Endodermal cell (in vitro differentiated cells): Measurements from ENCODE around the gene KTN1. TPM values are rescaled to one million over a fixed set of nuclear protein-coding genes. Genes with fewer than 3 reads are reported as not detected.

ENCODE experiments used
- DNase-seq: peaks from one replicate; pipeline ENCODE4 v3.0.0-alpha.2; 2017
- H3K27ac ChIP-seq: 2 replicates; pipeline ENCODE4 v1.5.1; 2013; ENCODE audit warnings: mild to moderate bottlenecking, low read depth, low read length, moderate library complexity
- H3K27me3 ChIP-seq: 2 replicates; pipeline ENCODE4 v1.6.1; 2013; ENCODE audit warnings: mild to moderate bottlenecking, low read length, moderate library complexity; ENCODE audit not compliant: insufficient read depth, control insufficient read depth, poor library complexity, severe bottlenecking
- H3K36me3 ChIP-seq: 2 replicates; pipeline ENCODE4 v1.7.0; 2013; ENCODE audit warnings: mild to moderate bottlenecking, low read length, moderate library complexity; ENCODE audit not compliant: control insufficient read depth, insufficient read depth
- H3K4me1 ChIP-seq: one replicate; pipeline ENCODE4 v1.7.0; 2013; ENCODE audit warnings: low read length; ENCODE audit not compliant: control insufficient read depth, insufficient read depth
- H3K4me3 ChIP-seq: 2 replicates; pipeline ENCODE4 v1.5.1; 2013; ENCODE audit warnings: mild to moderate bottlenecking, low read length, moderate library complexity
- H3K9ac ChIP-seq: 2 replicates; pipeline ENCODE4 v1.6.1; 2013; ENCODE audit warnings: mild to moderate bottlenecking, low read length, moderate library complexity; ENCODE audit not compliant: poor library complexity, severe bottlenecking; ENCODE audit errors: extremely low read depth
- H3K9me3 ChIP-seq: 2 replicates; pipeline ENCODE4 v1.6.1; 2013; ENCODE audit warnings: mild to moderate bottlenecking, low read length, moderate library complexity; ENCODE audit not compliant: control insufficient read depth
- H3K27ac Mint-ChIP-seq: 2 replicates; pipeline ENCODE4 v1.8.0; 2020; ENCODE audit warnings: mixed read lengths
- H3K27me3 Mint-ChIP-seq: 2 replicates; pipeline ENCODE4 v1.8.0; 2021; ENCODE audit warnings: mild to moderate bottlenecking, mixed read lengths; ENCODE audit not compliant: insufficient read depth
- H3K36me3 Mint-ChIP-seq: 2 replicates; pipeline ENCODE4 v1.8.0; 2020; ENCODE audit warnings: low read depth, mixed read lengths
- H3K4me1 Mint-ChIP-seq: 2 replicates; pipeline ENCODE4 v1.8.0; 2020; ENCODE audit warnings: mixed read lengths
- H3K4me3 Mint-ChIP-seq: 2 replicates; pipeline ENCODE4 v1.8.0; 2020; ENCODE audit warnings: mild to moderate bottlenecking, moderate library complexity, mixed read lengths
- H3K9me3 Mint-ChIP-seq: 2 replicates; pipeline ENCODE4 v1.8.0; 2020; ENCODE audit warnings: mild to moderate bottlenecking, mixed read lengths
- WGBS, 2 experiments: methylation state at CpG; one replicate each; pipeline versions ENCODE4 v1.1.5 to v1.1.7; 2013; ENCODE audit warnings: missing lambda C conversion rate in 2 of 2, mixed read lengths in 1 of 2; ENCODE audit not compliant: insufficient coverage in 1 of 2, insufficient read length in 1 of 2; 5-methylcytosine and 5-hydroxymethylcytosine counted together
- total RNA-seq, 2 donors: library from RNA; stranded (reverse); fragmentation: NEBNext Ultra II Directional in 1 of 2; extraction: Animal tissue kit (Norgen Biotek cat#: 25700) in 1 of 2; gene quantifications; 2 replicates in 1 of 2; 3 replicates in 1 of 2; pipeline ENCODE4 v1.2.1, GENCODE V29; 2021
- TF ChIP-seq, protein P1 (sequence below): fragments of 200-600 bp; sonication (generic); conservative IDR thresholded peaks from 2 replicates; pipeline ENCODE4 v1.5.0; 2021; ENCODE audit warnings: antibody characterized with exemption, mild to moderate bottlenecking

Gene KTN1
- total RNA-seq, 2 donors from 2014 or later: 215 to 239 TPM

DNA sequence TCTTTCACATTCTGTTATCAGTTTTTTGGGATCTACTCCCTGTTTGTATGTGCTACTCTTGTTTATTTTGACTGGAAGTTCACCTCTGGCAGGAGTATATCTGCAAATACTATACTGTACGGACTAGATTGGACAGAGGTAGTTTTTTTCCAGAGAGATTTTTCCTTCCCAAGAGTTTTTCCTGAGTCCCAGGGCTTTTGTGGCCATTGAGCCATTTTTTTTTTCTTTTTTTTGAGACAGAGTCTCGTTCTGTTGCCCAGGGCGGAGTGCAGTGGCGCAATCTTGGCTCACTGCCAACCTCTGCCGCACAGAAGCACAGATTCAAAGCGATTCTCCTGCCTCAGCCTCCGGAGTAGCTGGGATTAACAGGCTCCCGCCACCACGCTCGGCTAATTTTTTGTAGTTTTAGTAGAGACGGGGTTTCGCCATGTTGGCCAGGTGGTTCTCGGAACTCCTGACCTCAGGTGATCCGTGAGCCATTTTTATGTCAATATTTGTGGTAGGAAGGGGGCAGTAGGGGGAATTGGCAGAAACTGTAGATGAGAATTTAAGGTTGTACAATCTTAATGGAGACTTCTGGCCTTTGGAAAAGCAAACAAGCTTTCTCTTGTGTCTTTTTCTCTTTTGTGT, 19.4 kb downstream of the KTN1 start:
- H3K9ac ChIP-seq: no peak overlapping the region
- peaks cover 6% of the 10 kb centered on the region for H3K4me1 Mint-ChIP-seq
- H3K36me3 Mint-ChIP-seq: peaks cover 27% of the 10 kb centered on the region
- H3K36me3 ChIP-seq: peaks cover 21% of the 10 kb centered on the region
- peaks cover 4% of the 10 kb centered on the region for H3K9me3 ChIP-seq
- no peak overlapping the region for H3K27ac ChIP-seq
- no peak for DNase-seq
- H3K4me3 ChIP-seq: no peak overlapping the region
- H3K4me1 ChIP-seq: peaks cover 3% of the 10 kb centered on the region
- H3K9me3 Mint-ChIP-seq: peaks cover 15% of the 10 kb centered on the region
- peak overlapping the region; percentile 1 for H3K27ac Mint-ChIP-seq
- 96 to 97% methylated on average over 14 of the region's 14 CpGs for WGBS, 2 experiments
- no peaks in the 10 kb centered on the region for H3K27me3 Mint-ChIP-seq
- no peak overlapping the region for H3K4me3 Mint-ChIP-seq
- no peaks in the 10 kb centered on the region for H3K27me3 ChIP-seq
- TF ChIP-seq, protein P1, sequence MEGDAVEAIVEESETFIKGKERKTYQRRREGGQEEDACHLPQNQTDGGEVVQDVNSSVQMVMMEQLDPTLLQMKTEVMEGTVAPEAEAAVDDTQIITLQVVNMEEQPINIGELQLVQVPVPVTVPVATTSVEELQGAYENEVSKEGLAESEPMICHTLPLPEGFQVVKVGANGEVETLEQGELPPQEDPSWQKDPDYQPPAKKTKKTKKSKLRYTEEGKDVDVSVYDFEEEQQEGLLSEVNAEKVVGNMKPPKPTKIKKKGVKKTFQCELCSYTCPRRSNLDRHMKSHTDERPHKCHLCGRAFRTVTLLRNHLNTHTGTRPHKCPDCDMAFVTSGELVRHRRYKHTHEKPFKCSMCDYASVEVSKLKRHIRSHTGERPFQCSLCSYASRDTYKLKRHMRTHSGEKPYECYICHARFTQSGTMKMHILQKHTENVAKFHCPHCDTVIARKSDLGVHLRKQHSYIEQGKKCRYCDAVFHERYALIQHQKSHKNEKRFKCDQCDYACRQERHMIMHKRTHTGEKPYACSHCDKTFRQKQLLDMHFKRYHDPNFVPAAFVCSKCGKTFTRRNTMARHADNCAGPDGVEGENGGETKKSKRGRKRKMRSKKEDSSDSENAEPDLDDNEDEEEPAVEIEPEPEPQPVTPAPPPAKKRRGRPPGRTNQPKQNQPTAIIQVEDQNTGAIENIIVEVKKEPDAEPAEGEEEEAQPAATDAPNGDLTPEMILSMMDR: no peak

DNA sequence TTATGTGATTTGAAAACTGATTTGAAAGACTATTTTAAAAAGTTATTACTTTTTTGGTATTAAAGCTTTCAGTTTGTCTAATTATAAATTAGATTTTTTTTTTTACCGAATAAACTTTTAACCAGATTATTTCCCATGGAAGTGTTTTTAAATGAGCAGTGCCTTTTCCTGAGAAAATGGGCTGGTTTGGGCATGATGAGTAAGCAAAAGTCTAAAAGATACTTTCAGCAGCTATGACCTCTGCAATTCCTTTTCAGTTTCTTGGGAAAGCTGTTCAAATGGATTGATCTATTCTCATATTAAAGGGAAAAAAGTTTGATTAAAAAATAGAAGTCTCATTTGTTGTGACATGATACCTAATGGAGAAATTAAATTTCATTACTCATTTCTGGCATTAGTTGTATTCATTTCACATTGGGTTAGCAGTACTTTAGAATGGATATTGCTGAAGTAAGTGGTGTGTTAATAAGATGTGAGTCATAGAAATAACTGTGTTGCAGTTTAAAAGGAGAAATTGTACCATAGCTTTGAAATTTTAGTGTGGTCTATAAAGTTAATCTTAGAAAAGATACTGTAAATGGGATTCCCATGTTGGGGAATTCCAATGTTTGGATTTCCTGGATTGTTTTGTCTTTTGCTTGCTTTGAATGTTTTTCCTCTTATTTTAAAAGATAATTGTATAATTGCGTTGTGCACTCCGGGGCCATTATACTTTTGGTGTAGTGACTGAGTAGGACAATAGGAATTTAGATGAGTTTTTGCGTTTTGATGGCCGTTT, 21.0 kb downstream of the KTN1 start:
- Histone ChIP-seq H3K27me3 (no peaks in the 10 kb centered on the region), H3K4me3 (no peak overlapping the region), H3K27ac (no peak overlapping the region), H3K9ac (no peak overlapping the region), H3K9me3 (no peaks in the 10 kb centered on the region), H3K4me1 (peaks cover 9% of the 10 kb centered on the region), H3K36me3 (peaks cover 21% of the 10 kb centered on the region)
- Mint-ChIP-seq H3K4me3 (no peak overlapping the region), H3K9me3 (peaks cover 12% of the 10 kb centered on the region), H3K4me1 (peaks cover 6% of the 10 kb centered on the region), H3K27me3 (no peaks in the 10 kb centered on the region), H3K36me3 (peaks cover 27% of the 10 kb centered on the region), H3K27ac (no peak overlapping the region)
- TF ChIP-seq, protein P1: no peak
- DNase-seq: no peak
- WGBS, 2 experiments: 95 to 100% methylated on average over 3 to 4 of the region's 5 CpGs

DNA sequence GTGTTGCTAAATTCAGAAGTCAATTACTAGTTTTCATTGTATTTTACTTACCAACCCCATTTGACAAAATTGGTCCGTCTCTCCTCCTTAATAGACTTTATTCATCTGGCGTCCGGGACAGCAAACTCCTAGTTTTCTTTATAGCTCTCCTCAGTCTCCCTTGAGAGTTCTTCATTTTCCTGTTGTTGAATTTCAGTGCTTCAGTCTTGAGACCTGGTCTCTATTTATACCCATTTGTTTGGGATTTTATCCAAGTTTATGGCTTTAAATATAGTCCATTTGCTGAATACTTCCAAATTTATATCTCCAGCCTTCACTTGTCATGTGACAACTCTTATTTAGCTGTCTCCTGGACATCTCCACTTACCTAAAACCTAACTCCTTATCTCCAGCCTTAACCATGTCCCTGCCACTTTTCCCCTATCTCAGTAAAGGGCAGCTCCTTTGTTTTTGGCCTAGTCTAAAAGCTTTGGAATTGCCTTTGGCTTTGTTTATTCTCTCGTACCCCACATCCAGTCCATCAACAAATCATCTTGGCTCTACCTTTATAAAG, 23.5 kb downstream of the KTN1 start:
- TF ChIP-seq, protein P1: no peak
- Histone ChIP-seq H3K4me1 (peaks cover 12% of the 10 kb centered on the region), H3K36me3 (peaks cover 12% of the 10 kb centered on the region), H3K9ac (peak overlapping the region; percentile 2), H3K4me3 (no peak overlapping the region), H3K27ac (no peak overlapping the region), H3K9me3 (no peaks in the 10 kb centered on the region), H3K27me3 (no peaks in the 10 kb centered on the region)
- peaks cover 10% of the 10 kb centered on the region for H3K36me3 Mint-ChIP-seq
- H3K27me3 Mint-ChIP-seq: no peaks in the 10 kb centered on the region
- no peak overlapping the region for H3K27ac Mint-ChIP-seq
- peaks cover 4% of the 10 kb centered on the region for H3K9me3 Mint-ChIP-seq
- no peak overlapping the region for H3K4me3 Mint-ChIP-seq
- DNase-seq: no peak
- H3K4me1 Mint-ChIP-seq: peaks cover 24% of the 10 kb centered on the region
- 91 to 94% methylated on average over 4 of the region's 4 CpGs for WGBS, 2 experiments
